ENCODE measurements around the gene SUN5.

The SUN5 gene

DNA sequence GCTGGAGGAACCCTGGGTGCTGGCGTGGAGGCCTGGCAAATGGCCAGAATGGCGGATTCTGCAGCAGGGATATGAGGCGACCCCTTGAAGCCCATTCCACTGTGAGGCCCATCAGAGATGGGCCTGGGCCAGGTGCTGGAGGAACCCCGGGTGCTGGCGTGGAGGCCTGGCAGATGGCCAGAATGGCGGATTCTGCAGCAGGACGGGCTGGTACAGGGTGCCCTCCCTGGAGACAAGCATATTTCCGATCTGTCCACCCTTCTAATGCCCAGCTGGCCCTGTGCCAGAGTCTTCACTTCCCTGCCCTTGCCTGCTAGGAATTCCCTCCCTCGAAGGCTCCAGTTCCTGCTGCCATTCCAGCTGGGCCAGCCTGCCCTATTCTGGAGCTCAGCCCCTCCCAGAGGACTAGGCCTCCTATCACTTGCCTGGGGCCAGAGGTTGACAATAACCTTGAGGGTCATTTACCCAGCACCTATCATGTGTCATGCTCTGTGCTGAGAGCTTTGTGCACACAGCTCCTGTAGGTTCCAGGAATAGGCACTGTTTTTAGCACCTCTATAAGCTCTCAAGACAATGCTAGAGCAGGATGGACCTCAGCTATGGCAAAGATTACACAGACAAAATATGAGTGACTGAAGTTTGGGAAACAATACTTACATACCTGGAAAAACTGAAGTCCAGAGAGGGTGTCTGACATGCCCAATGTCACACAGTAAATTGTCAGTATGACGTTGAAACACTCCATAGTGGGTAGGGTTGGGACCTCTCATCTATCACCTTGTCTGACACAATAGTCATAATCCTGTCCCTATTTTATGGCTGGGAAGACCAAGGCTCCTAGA, 21.4 kb downstream of the SUN5 start:
- TF ChIP-seq, protein P1, sequence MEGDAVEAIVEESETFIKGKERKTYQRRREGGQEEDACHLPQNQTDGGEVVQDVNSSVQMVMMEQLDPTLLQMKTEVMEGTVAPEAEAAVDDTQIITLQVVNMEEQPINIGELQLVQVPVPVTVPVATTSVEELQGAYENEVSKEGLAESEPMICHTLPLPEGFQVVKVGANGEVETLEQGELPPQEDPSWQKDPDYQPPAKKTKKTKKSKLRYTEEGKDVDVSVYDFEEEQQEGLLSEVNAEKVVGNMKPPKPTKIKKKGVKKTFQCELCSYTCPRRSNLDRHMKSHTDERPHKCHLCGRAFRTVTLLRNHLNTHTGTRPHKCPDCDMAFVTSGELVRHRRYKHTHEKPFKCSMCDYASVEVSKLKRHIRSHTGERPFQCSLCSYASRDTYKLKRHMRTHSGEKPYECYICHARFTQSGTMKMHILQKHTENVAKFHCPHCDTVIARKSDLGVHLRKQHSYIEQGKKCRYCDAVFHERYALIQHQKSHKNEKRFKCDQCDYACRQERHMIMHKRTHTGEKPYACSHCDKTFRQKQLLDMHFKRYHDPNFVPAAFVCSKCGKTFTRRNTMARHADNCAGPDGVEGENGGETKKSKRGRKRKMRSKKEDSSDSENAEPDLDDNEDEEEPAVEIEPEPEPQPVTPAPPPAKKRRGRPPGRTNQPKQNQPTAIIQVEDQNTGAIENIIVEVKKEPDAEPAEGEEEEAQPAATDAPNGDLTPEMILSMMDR (IDR thresholded peaks at IDR 0.05; ENCODE audit: low read depth, low read length, missing control alignments), result no peak
- DNase-seq (ENCODE audit: extremely low read depth, low read depth), result no peak

DNA sequence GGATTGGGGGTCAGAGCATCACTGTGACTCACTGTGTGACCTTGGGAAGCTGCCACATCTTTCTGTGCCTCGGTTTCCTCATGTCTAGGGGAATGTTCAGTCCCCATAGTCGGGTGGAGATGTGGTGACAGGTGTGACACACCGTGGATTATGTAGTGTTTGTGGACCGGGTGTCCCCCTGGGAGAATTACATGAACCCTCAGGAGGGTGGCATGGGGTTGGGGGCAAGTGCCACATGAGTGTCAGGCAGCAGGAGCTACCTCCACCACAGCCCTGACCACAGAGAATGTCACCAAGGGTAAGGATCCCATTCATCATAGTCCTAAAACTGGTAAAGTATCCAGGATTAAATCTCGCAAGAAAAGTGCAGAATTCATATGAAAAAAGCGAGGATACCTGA, 23.2 kb downstream of the SUN5 start:
- H3K4me3 ChIP-seq (replicated peaks; ENCODE audit: low read depth, low read length), result no peak overlapping the region
- TF ChIP-seq, protein P1 (IDR thresholded peaks at IDR 0.05; ENCODE audit: low read depth, low read length, missing control alignments), result no peak
- DNase-seq (ENCODE audit: extremely low read depth, low read depth), result no peak

More for the DNA sequence above, 21.4 kb downstream of the SUN5 start:
- no peak overlapping the region for H3K4me3 ChIP-seq (replicated peaks; ENCODE audit: low read depth, low read length)

DNA sequence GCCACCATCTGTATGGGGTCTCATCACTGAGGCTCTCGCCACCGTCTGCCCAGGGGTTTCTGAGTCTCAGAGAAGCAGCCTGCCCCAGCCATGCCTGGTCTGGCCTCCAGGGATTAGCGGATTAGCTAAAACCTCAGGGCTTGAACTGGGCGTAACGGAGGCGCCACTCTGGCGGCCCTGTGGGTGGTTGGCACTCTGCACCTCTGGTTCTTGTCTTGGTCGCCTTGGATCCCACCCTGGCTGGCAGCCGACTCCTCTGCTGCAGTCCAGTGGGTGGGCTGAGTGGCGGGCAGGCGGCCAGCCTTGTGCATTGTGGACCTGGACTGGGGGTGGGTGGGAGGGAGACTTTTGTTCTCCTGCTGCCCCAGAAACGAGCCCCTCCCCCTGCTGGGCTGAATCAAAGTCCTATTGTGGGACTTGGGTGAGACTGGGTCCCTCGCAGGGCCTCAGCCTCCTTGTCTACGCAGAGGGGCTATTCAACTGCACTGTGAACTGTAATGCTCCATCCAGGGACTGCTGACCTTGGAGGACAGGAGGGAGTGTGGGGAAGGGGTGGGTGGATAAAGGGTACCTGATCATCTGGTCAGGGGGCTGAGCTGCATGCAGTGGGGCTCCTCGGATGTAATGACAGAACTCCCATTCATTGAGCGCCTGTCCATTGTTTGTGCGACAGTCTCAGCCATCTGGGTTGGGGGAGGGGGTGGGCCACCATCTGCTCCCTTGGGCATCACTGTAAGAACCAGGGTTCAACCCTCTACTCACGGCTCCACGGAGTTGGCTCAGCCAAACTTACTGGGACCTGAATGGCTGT, 23.9 kb downstream of the SUN5 start:
- no peak for DNase-seq (ENCODE audit: extremely low read depth, low read depth)
- H3K4me3 ChIP-seq (replicated peaks; ENCODE audit: low read depth, low read length), result no peak overlapping the region
- TF ChIP-seq, protein P1 (IDR thresholded peaks at IDR 0.05; ENCODE audit: low read depth, low read length, missing control alignments), result no peak

DNA sequence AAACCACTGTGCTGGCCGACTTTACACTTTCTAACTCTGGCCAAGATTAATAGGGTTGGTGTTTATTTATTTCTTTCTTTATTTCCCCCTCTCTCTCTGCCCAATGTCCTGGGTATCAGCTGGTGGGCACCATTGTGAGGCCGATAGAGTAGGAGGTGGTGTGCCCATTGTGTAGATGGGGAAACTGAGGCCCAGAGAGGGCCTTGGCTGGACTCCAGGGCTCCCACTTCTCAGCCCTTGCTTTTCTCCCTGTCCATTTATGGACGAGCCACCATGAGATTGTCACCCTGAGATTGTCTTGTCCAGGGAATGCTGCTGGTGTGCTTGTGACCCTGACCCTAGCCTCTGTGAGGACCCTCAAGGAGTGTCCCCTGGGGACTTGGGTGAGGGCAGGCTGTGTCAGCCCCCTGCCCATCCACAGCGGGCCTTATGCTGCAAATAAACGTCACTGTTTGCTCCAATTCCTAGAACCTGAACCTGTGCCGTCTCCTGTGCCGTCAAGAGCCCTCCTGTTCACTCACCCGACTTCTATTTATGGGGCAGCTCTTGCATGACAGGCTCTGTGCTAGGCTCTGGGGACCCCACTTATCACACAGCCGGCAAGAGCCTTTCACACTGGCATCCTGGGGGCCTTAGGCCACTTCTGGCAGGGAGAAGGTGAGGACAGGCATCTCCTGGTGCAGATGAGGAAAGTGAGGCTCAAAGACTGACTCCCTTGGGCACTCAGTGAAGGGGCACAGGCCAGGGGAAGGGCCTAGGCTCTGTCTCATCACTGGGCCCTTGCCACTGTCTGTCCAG, 24.8 kb downstream of the SUN5 start:
- TF ChIP-seq, protein P1 (IDR thresholded peaks at IDR 0.05; ENCODE audit: low read depth, low read length, missing control alignments), result no peak
- DNase-seq (ENCODE audit: extremely low read depth, low read depth), result no peak
- no peak overlapping the region for H3K4me3 ChIP-seq (replicated peaks; ENCODE audit: low read depth, low read length)

DNA sequence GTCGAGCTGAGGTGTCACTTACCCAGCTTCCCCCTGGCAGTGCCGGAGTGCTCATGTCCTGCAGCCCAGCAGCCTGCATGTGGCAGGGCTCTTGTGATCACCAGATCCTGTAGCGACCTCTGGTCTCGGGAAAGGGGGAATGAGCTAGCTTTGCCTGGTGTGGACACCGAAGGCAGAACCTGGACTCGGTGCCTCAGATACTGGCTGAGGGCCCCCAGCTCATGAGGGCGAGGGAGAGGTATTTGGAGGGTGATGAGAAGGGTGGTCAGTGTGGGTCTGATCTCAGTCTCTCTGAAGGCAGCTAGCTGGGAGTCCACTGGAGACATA, 26.3 kb downstream of the SUN5 start:
- H3K4me3 ChIP-seq (replicated peaks; ENCODE audit: low read depth, low read length), result no peak overlapping the region
- no peak for DNase-seq (ENCODE audit: extremely low read depth, low read depth)
- TF ChIP-seq, protein P1 (IDR thresholded peaks at IDR 0.05; ENCODE audit: low read depth, low read length, missing control alignments), result no peak

DNA sequence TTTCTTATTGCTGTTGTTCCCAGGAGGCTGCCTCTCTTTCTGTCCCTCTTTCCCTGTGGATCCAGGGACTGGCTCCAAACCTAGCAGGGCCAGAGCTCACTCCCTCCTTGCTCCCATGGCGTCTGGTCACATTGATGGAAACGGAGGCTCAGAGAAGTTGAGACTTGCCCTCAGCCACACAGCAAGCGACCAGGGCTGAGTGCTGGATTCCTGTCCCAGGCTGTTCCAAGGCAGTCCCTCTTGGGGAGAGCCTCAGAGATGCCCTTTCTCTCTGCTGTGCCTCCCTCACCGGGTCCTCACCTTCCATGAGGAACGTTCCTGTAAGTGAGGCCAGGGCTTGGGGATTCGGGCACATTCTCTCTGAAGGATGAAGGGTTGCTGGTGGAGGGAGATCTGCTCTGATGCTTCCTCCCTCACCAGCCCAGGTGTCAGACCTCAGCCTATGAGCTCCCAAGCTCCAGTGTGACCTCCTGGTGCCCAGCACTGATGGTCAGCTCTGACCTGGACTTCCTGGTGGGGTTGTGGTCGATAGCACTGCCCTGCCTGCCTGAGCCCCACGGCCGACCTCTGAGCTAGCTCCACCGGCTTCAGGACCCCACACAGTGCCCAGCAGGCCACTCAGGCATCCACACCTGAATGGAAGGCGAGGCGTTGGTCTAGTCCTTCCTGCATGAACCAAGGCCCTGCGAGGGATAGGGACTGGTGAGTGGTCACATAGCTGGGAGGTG, 26.8 kb downstream of the SUN5 start:
- TF ChIP-seq, protein P1 (IDR thresholded peaks at IDR 0.05; ENCODE audit: low read depth, low read length, missing control alignments), result no peak
- DNase-seq (ENCODE audit: extremely low read depth, low read depth), result no peak
- no peak overlapping the region for H3K4me3 ChIP-seq (replicated peaks; ENCODE audit: low read depth, low read length)
